NCI-H146 (cell line): Measurements from ENCODE around the gene MMP17.
"Not testable (repeated sequence)": the region's sequence is repeated elsewhere in the genome, so short reads cannot be mapped to it uniquely, and the experiment has no call there.

ENCODE experiments used
- DNase-seq: peaks from one replicate; lab custom pipeline; 2025; lab: John Stamatoyannopoulos, UW

The MMP17 gene

DNA sequence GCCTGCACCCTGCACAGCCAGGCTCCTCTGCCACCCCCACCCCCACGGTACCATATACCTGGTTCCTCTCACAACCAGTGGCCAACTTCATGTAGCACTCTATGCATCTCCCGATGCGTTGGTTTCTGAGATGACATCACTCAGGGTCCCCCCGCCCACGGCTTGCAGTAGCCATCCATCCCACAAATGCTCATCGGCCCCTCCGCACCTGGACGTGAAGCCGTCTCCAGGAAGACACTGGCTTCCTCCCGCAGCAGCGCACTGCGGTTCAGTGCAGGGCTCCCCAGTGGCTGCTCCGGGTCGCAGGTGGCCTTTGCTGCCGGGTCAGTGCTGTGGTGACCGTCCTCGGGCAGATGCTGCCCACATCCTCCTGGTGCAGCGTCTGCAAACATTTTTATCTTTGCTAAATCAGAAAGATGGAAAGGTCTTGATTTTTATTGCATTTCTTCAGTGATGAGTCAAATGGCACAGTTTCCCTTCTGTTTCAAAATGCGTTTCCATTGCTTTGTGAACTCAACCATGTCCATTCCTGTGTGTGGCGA, 27.5 kb upstream of the MMP17 start:
- DNase-seq = no peak

DNA sequence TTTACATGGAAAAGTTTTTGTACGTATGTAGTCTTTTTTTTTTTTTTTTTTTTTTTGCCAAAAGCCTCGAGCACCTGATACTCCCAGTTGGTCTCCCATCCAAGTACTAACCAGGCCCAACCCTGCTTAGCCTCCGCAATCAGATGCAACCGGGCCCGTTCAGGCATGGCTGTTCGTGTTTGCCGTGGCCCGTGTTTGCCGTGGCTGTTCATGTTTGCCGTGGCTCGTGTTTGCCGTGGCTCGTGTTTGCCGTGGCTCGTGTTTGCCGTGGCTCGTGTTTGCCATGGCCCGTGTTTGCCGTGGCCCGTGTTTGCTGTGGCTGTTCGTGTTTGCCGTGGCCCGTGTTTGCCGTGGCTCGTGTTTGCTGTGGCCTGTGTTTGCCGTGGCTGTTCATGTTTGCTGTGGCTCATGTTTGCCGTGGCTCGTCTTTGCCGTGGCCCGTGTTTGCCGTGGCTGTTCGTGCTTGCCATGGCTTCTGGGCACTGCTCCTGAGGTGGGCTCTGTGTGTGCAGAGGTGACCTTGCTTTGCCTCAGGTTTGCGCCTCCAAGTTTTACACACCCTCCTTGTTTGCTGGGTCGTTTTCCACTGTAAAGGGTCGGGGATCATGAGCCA, 26.8 kb upstream of the MMP17 start:
- no peak for DNase-seq

GRCh38 chr12:131803961-131804521, 24.2 kb upstream of the MMP17 start:
- DNase-seq = no peak

- no peak for DNase-seq
Observed at GRCh38 chr12:131805421-131805820, 22.8 kb upstream of the MMP17 start.

GRCh38 chr12:131806674-131807073, 21.5 kb upstream of the MMP17 start:
- no peak for DNase-seq

GRCh38 chr12:131808744-131809371, 19.3 kb upstream of the MMP17 start:
- peak; percentile 45 for DNase-seq

- DNase-seq = not testable (repeated sequence)
Observed at GRCh38 chr12:131809476-131810254, 18.5 kb upstream of the MMP17 start.

GRCh38 chr12:131810726-131811125, 17.5 kb upstream of the MMP17 start:
- DNase-seq = no peak

DNA sequence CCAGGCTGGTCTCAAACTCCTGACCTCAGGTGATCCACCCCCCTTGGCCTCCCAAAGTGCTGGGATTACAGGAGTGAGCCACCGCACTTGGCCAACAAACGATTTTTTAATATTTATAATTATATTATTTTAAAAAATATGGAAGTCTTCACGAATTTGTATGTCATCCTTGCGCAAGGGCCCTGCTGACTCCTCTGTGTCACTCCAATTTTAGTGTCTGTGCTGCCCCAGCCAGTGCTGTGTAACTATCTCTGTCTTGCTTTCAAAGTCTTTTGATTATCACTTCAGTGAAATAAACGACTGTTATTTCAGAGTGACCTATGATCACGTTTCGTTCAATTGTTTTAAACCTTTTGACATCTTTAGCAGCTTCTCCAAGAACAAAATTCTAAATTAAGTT, 13.1 kb upstream of the MMP17 start:
- no peak for DNase-seq

- DNase-seq = no peak
Observed at GRCh38 chr12:131816495-131816894, 11.7 kb upstream of the MMP17 start.

DNA sequence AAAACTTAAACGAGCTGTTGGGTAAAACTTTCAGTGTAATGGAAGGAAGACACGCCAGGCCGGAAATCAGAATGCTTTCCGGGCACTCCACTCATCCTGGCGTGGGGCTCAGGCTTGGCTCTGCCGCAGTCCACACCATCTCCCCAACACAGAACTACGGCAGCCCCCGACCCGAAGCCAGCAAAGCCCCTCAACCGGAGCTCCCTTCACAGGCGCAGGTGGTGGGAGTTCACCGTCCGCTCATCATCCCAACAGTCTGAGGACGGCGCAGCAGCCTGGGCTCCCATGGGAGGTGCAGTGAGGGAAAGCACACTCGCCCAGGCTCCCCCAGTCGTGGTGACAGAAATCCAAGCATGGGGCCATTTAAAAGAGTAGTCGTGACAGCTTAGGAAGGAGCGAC, 11.0 kb upstream of the MMP17 start:
- DNase-seq = no peak

DNA sequence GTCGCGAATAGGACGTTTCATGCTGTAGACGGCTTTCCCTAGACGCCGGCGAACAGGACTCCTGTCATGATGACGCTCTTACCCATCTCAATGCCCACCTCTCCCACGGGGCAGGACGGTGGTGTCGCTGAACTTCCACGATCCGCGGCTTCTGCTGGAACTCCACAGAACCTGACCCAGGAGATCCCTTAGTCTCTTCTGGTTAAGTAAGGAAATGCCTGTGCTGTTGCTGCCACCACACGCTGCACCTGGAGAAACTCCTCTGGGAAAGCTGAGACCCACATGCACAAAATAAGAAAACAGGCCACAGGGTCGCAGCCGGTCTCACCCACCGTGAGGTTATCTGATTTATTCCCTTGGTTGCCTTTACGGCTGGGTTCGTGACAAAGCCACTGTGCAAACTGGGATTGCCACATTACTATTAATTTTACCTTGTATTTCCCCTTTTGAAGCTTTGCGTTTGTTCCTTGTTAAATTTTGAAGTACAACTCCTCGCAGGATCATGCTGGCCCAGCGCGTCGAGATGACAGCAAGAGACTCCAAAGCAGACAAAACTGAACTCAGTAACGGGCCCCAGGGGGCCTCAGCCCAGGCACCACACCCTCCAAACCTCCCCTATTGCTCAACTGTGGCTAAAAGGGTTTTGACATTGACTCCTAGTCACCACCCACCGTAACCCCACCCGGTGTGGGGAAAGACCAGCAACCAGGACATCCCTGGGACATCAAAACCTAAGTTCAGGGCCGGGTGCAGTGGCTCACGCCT, 9.2 kb upstream of the MMP17 start:
- DNase-seq = no peak

GRCh38 chr12:131824450-131824849, 3.7 kb upstream of the MMP17 start:
- DNase-seq = no peak

GRCh38 chr12:131825146-131825892, 2.9 kb upstream of the MMP17 start:
- DNase-seq = no peak

- DNase-seq = no peak
Observed at GRCh38 chr12:131826097-131826928, 1.9 kb upstream of the MMP17 start.

DNA sequence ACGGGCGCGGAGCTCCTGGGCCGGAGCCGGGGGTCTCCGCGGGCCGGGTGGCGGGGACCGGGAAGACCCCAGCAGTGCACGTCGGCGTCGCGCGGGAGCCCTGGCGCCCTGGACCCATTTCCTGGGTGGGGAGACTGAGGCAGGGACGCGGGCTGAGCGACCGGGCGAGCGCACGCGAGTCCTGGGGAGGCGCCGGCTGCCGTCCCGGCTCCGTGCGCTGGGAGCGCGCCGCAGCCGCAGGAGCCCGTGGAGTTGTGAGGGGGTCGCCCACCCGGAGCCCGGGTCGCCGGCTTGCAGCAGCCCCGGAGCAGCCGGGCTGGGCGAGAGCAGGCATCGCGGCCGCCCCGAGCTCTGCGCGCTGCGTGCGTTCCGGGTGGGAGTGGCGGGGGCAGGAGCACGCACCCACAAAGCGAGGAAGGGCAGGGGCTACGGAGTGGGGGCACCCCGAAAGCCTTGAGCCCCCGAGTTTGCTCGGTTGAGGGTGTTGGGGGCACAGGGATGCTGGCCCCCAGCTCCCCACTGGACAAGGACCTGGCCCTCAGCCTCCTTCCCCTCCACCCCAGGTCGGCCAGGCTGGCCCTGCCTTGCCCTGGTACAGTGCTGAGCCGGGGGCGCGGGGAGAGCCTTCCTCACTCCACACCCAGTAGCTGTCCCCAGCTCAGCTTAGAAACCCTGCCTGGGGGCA, 620 bp downstream of the MMP17 start:
- peak; percentile 54 for DNase-seq

- DNase-seq = peak; percentile 54
Observed at GRCh38 chr12:131829356-131829747, 1.2 kb downstream of the MMP17 start.

DNA sequence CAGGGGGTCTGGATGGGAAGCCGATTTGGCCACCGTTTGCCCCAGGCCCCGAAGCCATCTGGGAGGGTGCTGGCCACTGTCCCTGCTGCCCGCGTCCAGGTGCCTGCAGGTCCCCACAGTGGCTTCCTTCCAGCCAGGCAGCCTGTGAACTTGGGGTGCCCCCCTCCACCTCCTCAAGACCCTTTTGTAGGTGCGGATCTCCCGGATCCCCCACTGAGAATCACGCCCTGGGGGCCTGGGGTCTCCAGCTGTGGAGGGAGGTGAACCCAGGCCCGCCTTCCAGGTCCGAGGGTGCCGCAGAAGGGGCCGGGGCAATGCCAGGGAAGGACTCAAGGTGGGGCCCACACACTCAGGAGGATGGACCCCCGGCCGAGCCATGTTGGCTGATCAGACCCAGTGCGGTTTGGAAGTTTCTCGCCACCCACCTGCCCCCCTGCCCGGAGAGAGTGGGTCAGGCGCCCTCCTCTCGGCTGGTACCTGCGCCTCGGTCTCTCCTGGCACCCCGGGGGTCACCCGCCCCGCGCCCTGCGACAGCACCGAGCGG, 1.7 kb downstream of the MMP17 start:
- peak; percentile 36 for DNase-seq

DNA sequence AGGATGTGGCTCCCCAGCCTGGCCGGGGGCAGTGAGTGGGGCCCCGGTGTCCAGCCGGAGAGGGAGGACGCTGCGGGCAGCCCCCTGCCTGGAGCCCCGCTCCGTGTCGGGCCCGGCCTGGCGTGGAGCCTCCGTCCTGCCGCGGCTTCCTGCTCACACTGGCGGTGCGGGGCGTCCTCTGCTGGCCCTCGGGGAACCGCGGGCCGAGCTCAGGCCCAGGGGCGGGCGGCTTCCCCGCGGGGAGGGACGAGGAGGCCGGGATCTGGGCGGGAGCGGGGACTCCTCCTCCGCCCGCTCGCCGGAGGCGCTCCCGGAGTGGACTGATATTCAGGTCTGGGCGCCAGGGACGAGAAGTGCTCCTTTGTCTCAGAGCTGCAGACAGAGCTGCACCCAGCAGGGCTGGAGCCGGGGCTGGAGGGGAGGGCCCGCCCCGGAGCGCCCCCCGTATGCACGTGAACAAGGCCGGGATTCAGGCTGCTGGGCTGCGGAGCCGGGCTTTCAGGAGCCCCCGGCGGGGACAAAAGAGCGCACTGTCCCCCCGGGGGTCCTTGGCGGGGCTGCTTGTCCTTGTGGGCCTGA, 2.2 kb downstream of the MMP17 start:
- peak; percentile 89 for DNase-seq
